Transverse colon (tissue), 4 donors: Measurements from ENCODE around the gene ASB10. TPM values are rescaled to one million over a fixed set of nuclear protein-coding genes. Genes with fewer than 3 reads are reported as not detected.

Experiments
- DNase-seq: peaks from one replicate; pipeline ENCODE4 v3.0.0-alpha.2; 2019
- H3K27ac ChIP-seq, 4 donors: fragments of 200-600 bp; sonication (generic); 2 replicates each; pipeline ENCODE4 v1.5.1; 2016 to 2018; ENCODE audit warnings: inconsistent platforms in 4 of 4
- H3K27me3 ChIP-seq: fragments of 200-600 bp; sonication (generic); 2 replicates; pipeline ENCODE4 v1.5.1; 2017; ENCODE audit warnings: inconsistent platforms
- H3K36me3 ChIP-seq, 4 donors: fragments of 200-600 bp; sonication (generic); 2 replicates each; pipeline ENCODE4 v1.5.1; 2017 to 2019; ENCODE audit warnings: inconsistent platforms in 4 of 4
- H3K4me1 ChIP-seq, 4 donors: fragments of 200-600 bp; sonication (generic); 2 replicates each; pipeline ENCODE4 v1.5.1; 2017 to 2020; ENCODE audit warnings: inconsistent platforms in 4 of 4
- H3K4me3 ChIP-seq, 4 donors: fragments of 200-600 bp; sonication (generic); 1 replicate in 1 of 4; 2 replicates in 3 of 4; pipeline versions ENCODE4 v1.5.1 to v1.6.1; 2017 to 2019; ENCODE audit warnings: inconsistent platforms in 4 of 4
- H3K9me3 ChIP-seq, 2 donors: fragments of 200-600 bp; sonication (generic); 2 replicates each; pipeline ENCODE4 v1.5.1; 2017 to 2019; ENCODE audit warnings: inconsistent platforms in 2 of 2
- CTCF ChIP-seq, 5 experiments: fragments of 200-600 bp in 3 of 5; fragments of 450-650 bp in 2 of 5; sonication (generic) in 3 of 5; IDR thresholded peaks; 1 replicate in 2 of 5; 2 replicates in 3 of 5; pipeline ENCODE4 v1.5.1; 2016 to 2017; ENCODE audit warnings: antibody characterized with exemption in 5 of 5, inconsistent platforms in 3 of 5, mild to moderate bottlenecking in 2 of 5, moderate library complexity in 1 of 5
- EP300 ChIP-seq: sonication (generic); formaldehyde crosslinking; IDR thresholded peaks from one replicate; pipeline ENCODE4 v1.6.1; 2017; ENCODE audit warnings: antibody characterized with exemption, low read depth
- POLR2A ChIP-seq: fragments of 450-650 bp; IDR thresholded peaks from one replicate; pipeline ENCODE4 v1.6.1; 2016; ENCODE audit warnings: antibody characterized with exemption, mild to moderate bottlenecking, moderate library complexity
- POLR2AphosphoS5 ChIP-seq, 3 donors: sonication (generic); formaldehyde crosslinking; IDR thresholded peaks; one replicate each; pipeline ENCODE4 v1.6.1; 2016; ENCODE audit warnings: antibody characterized with exemption in 3 of 3
- WGBS, 2 donors: methylation state at CpG; one replicate each; pipeline ENCODE4 v1.1.5; 2018; ENCODE audit warnings: low coverage in 1 of 2; 5-methylcytosine and 5-hydroxymethylcytosine counted together
- in situ Hi-C, 4 donors: fragments of 200-750 bp; cut with MboI; loops; one replicate each; pipeline versions ENCODE4 v1.15.0 to v1.15.1; 2017; ENCODE audit warnings: low sequenced_read_pairs in 3 of 4, low pct_ligation_motif_present in 1 of 4, low pct_unique_long_range_greater_than_20kb in 1 of 4
- intact Hi-C: fragments of 100-400 bp; cut with DNase I; formaldehyde crosslinking; loops from one replicate; pipeline ENCODE4 v1.15.1; 2023; ENCODE audit warnings: low total_unique reads
- total RNA-seq, 4 donors: library from RNA; depleted of rRNA; stranded (reverse); fragments of >200 nt; gene quantifications; one replicate each; pipeline ENCODE4 v1.1.0, GENCODE V29; 2016

Gene ASB10
- total RNA-seq, 4 donors from 2014 or later, result not detected

GRCh38 chr7:151168787-151169162, 18.3 kb downstream of the ASB10 start:
- H3K36me3 ChIP-seq, result no peaks in the 10 kb centered on the region
- H3K27ac ChIP-seq, result no peak overlapping the region
- WGBS, 2 donors, result 42 to 47% methylated on average over 3 to 10 of the region's 10 CpGs
- in situ Hi-C loops (no loop called here), intact Hi-C loops (loop anchor here (5.0 kb wide), 1 partner anchor 46 kb away; no protein-coding TSS in a partner anchor)
- peaks cover 93% of the 10 kb centered on the region for H3K27me3 ChIP-seq
- H3K4me1 ChIP-seq, result peaks cover 13 to 18% (median 18%) of the 10 kb centered on the region in 4 donors
- no peaks in the 10 kb centered on the region for H3K9me3 ChIP-seq
- DNase-seq, result no peak
- TF ChIP-seq CTCF (IDR thresholded peaks at IDR 0.05) (no peak), POLR2A (no peak), POLR2AphosphoS5 (IDR thresholded peaks at IDR 0.05) (no peak), EP300 (no peak)
- no peak overlapping the region for H3K4me3 ChIP-seq

- peaks cover 93% of the 10 kb centered on the region for H3K27me3 ChIP-seq
- H3K9me3 ChIP-seq, result no peaks in the 10 kb centered on the region
- no peaks in the 10 kb centered on the region for H3K36me3 ChIP-seq
- DNase-seq, result peak; percentile 46
- in situ Hi-C loops (no loop called here), intact Hi-C loops (loop anchor here (5.0 kb wide), 1 partner anchor 46 kb away; no protein-coding TSS in a partner anchor)
- no peak overlapping the region for H3K27ac ChIP-seq
- peaks cover 13 to 18% (median 18%) of the 10 kb centered on the region in 4 donors for H3K4me1 ChIP-seq
- H3K4me3 ChIP-seq, result peak overlapping the region; percentile 17 to 52 (median 30)
- no peak for TF ChIP-seq POLR2AphosphoS5 (IDR thresholded peaks at IDR 0.05)
- TF ChIP-seq POLR2A, result no peak
- TF ChIP-seq EP300, result no peak
- peak; percentile 26 to 64 (median 54) for TF ChIP-seq CTCF (IDR thresholded peaks at IDR 0.05)
- 4 to 5% methylated on average over 4 to 16 of the region's 52 CpGs for WGBS, 2 donors
Measured at GRCh38 chr7:151168003-151168786, 18.9 kb downstream of the ASB10 start.

GRCh38 chr7:151167197-151167961, 19.7 kb downstream of the ASB10 start, which contains the start of gene GBX1:
GBX1 (minus strand) TSS chr7:151167694; CDS start chr7:151167548, 146 bp downstream.
- 2 to 3% methylated on average over 19 to 87 of the region's 101 CpGs for WGBS, 2 donors
- no peaks in the 10 kb centered on the region for H3K36me3 ChIP-seq

More at GRCh38 chr7:151167197-151167961, 19.7 kb downstream of the ASB10 start, which contains the start of gene GBX1:
- in situ Hi-C loops (no loop called here), intact Hi-C loops (loop anchor here (5.0 kb wide), 1 partner anchor 45 kb away; no protein-coding TSS in a partner anchor)
- Histone ChIP-seq H3K4me1 (peaks cover 13 to 18% (median 18%) of the 10 kb centered on the region in 4 donors), H3K4me3 (peak within 1 kb of the TSS; percentile 17 to 52 (median 31)), H3K27me3 (peaks cover 96% of the 10 kb centered on the region), H3K9me3 (no peaks in the 10 kb centered on the region), H3K27ac (no peak within 1 kb of the TSS)
- no peak for DNase-seq
- TF ChIP-seq POLR2A (no peak), EP300 (no peak), POLR2AphosphoS5 (IDR thresholded peaks at IDR 0.05) (no peak), CTCF (IDR thresholded peaks at IDR 0.05) (peak in 2 of 5 experiments; percentile 12 to 14)
